GM19438 (cell line): ENCODE data around the gene RPL22L1.
"Not testable (repeated sequence)": the region's sequence is repeated elsewhere in the genome, so short reads cannot be mapped to it uniquely, and the experiment has no call there.

Source experiments
- ATAC-seq: cut with Tn5 transposase; IDR thresholded peaks from one replicate; pipeline ENCODE4 v1.9.1; 2021; ENCODE audit warnings: low read depth; ENCODE audit not compliant: unreplicated experiment

The RPL22L1 gene

GRCh38 chr3:170884109-170884930, 14.3 kb upstream of the RPL22L1 start:
- not testable (repeated sequence) for ATAC-seq

- not testable (repeated sequence) for ATAC-seq
These were observed 8.7 kb upstream of the RPL22L1 start for GRCh38 chr3:170878688-170879087.

- ATAC-seq, result not testable (repeated sequence)
These were observed 7.3 kb upstream of the RPL22L1 start for GRCh38 chr3:170877311-170877710.

- ATAC-seq, result no peak
These were observed 6.5 kb upstream of the RPL22L1 start for GRCh38 chr3:170876537-170876936.

GRCh38 chr3:170869239-170869590, 780 bp downstream of the RPL22L1 start:
- ATAC-seq, result no peak

GRCh38 chr3:170868577-170869238, 1.3 kb downstream of the RPL22L1 start:
- ATAC-seq, result no peak

- no peak for ATAC-seq
These were observed 2.7 kb downstream of the RPL22L1 start for GRCh38 chr3:170867143-170867937.

GRCh38 chr3:170866499-170866898, 3.5 kb downstream of the RPL22L1 start:
- ATAC-seq, result no peak

GRCh38 chr3:170865209-170866094, 4.5 kb downstream of the RPL22L1 start:
- ATAC-seq, result no peak

GRCh38 chr3:170864525-170865208, 5.3 kb downstream of the RPL22L1 start:
- no peak for ATAC-seq

- ATAC-seq, result no peak
These were observed 6.2 kb downstream of the RPL22L1 start for GRCh38 chr3:170863816-170864215.

- ATAC-seq, result no peak
These were observed 7.2 kb downstream of the RPL22L1 start for GRCh38 chr3:170862618-170863374.

- ATAC-seq, result no peak
These were observed 11.4 kb downstream of the RPL22L1 start for GRCh38 chr3:170858599-170858998.

- no peak for ATAC-seq
These were observed 17.7 kb downstream of the RPL22L1 start for GRCh38 chr3:170852324-170852723.

GRCh38 chr3:170848292-170848917, 21.6 kb downstream of the RPL22L1 start:
- no peak for ATAC-seq

- ATAC-seq, result no peak
These were observed 25.6 kb downstream of the RPL22L1 start for GRCh38 chr3:170844377-170844776.

GRCh38 chr3:170840291-170840859, 29.6 kb downstream of the RPL22L1 start:
- no peak for ATAC-seq

GRCh38 chr3:170839518-170840100, 30.4 kb downstream of the RPL22L1 start:
- no peak for ATAC-seq
